ENCODE data around the gene PPP6R3.
A peak's percentile ranks its signal among the peaks of the same experiment; 100 is the strongest.

PPP6R3 gene, protein sequence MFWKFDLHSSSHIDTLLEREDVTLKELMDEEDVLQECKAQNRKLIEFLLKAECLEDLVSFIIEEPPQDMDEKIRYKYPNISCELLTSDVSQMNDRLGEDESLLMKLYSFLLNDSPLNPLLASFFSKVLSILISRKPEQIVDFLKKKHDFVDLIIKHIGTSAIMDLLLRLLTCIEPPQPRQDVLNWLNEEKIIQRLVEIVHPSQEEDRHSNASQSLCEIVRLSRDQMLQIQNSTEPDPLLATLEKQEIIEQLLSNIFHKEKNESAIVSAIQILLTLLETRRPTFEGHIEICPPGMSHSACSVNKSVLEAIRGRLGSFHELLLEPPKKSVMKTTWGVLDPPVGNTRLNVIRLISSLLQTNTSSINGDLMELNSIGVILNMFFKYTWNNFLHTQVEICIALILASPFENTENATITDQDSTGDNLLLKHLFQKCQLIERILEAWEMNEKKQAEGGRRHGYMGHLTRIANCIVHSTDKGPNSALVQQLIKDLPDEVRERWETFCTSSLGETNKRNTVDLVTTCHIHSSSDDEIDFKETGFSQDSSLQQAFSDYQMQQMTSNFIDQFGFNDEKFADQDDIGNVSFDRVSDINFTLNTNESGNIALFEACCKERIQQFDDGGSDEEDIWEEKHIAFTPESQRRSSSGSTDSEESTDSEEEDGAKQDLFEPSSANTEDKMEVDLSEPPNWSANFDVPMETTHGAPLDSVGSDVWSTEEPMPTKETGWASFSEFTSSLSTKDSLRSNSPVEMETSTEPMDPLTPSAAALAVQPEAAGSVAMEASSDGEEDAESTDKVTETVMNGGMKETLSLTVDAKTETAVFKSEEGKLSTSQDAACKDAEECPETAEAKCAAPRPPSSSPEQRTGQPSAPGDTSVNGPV

DNA sequence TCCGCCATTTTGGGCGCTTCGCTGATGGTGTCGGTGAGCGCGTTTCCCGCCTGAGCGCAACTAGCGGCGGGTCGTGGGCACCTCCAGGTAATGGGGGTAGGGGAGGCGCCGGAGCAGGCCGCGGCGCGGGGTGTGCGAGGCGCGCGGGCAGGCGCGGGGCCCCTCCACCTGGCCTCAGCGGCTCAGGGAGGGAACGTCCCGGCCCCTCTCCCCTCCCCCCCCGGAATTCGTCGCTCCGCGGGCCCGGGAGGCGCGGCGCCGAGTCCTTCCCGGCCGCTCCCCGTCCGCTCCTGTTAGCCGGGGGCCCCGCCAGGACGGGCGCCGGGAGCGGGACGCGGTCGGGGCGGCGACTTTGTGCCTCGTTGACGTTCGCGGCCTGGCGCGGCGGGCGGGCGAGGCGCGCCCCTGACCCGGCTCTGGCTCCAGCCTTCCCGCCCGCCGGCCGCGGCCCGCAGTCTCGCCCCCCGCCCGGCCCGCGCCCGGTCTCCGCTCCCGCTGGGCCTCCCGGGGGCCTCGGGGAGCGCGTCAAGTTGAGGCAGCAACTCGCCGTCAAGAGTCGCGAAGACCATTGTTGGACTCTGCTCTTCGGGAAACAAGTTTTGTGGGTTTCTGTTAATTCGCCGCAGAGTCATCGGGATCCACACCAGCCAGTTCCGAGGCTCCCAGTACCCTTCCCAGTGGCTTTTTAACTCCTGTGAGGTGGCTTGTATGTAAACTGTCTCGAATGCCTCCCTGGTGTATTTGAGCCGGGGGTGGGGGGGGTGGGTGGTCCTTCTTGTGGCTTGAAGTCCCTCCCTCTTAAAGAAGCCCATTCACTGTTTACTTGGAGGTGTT is at the start of gene PPP6R3:
TSS of gene PPP6R3 (plus strand) at position 12 of the 834 bp plus-strand sequence. CDS start 76,913 bp downstream, outside the sequence.
- peak within 1 kb of the TSS; percentile 87 for H3K4me3 ChIP-seq
- peak in 1 of 2 experiments; percentile 55 for DNase-seq (ENCODE audit: low spot score in 2 of 2)
- H3K4me1 ChIP-seq, result peaks cover 13% of the 10 kb centered on the region
- H3K27me3 ChIP-seq (ENCODE audit: low read depth), result no peaks in the 10 kb centered on the region
- in situ Hi-C loops (cut with MboI; ENCODE audit: low sequenced_read_pairs), result no loop called here
- peaks cover 4% of the 10 kb centered on the region for H3K36me3 ChIP-seq (replicated peaks)
- no peaks in the 10 kb centered on the region for H3K9me3 ChIP-seq

DNA sequence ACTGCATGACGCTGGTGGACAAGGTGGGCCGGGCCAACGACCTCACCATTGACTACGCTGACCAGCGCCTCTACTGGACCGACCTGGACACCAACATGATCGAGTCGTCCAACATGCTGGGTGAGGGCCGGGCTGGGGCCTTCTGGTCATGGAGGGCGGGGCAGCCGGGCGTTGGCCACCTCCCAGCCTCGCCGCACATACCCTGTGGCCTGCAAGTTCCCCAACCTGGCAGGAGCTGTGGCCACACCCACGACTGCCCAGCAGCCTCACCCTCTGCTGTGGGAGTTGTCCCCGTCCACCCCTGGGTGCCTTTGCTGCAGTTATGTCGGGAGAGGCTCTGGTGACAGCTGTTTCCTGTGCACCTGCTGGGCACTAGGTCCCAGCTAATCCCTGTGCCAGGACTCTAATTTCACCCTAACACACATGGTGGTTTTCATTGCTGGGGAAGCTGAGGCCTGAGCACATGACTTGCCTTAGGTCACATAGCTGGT is 49.0 kb upstream of the PPP6R3 start:
- no peaks in the 10 kb centered on the region for H3K9me3 ChIP-seq
- H3K27me3 ChIP-seq (ENCODE audit: low read depth), result no peaks in the 10 kb centered on the region
- no peaks in the 10 kb centered on the region for H3K4me1 ChIP-seq
- no peak for DNase-seq (ENCODE audit: low spot score in 2 of 2)
- no peak overlapping the region for H3K4me3 ChIP-seq
- in situ Hi-C loops (cut with MboI; ENCODE audit: low sequenced_read_pairs), result no loop called here
- peaks cover 62% of the 10 kb centered on the region for H3K36me3 ChIP-seq (replicated peaks)

DNA sequence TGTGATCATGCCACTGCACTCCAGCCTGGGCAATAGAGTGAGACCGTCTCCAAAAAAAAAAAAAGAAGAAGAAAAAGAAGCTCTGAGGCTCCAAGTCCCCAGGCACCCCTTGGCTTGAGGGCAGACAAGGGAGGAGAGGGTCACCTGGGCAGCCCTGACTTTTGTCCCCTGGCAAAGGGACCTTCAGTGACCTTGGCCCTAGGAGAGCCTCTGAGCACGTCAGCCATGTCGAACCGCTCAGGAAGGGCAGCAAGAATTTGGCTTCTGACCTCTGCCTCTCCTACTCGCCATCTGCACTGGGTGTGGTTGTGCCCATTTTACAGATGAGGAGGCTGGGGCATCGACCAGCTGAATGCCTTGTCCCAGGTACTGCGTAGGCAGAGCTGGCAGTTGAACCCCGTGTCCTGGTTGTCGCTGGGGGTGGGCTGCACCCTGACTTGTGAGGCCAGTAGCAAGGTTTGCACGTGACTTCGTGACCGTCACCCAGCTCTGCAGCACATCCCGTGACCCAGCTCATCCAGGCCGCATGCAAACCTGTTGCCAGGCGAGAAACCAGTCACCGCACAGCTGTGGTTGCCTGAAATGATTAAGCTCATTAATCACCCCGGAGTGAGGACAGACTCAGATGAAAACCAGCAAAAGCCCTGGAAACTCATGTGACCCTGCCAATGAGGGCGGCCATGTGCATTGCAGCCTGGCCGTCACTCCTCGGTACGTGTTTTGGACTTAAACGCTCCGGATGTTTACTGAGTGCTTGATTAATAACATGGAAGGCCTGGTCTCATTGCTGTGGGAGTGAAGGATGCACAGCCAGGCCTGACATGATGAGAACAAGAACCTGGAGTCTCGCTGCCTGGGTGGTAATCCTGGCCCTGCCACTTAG is 47.7 kb upstream of the PPP6R3 start:
- Histone ChIP-seq H3K27me3 (ENCODE audit: low read depth) (no peaks in the 10 kb centered on the region), H3K9me3 (no peaks in the 10 kb centered on the region), H3K4me1 (no peaks in the 10 kb centered on the region), H3K4me3 (no peak overlapping the region), H3K36me3 (replicated peaks) (peaks cover 58% of the 10 kb centered on the region)
- in situ Hi-C loops (cut with MboI; ENCODE audit: low sequenced_read_pairs), result no loop called here
- no peak for DNase-seq (ENCODE audit: low spot score in 2 of 2)

DNA sequence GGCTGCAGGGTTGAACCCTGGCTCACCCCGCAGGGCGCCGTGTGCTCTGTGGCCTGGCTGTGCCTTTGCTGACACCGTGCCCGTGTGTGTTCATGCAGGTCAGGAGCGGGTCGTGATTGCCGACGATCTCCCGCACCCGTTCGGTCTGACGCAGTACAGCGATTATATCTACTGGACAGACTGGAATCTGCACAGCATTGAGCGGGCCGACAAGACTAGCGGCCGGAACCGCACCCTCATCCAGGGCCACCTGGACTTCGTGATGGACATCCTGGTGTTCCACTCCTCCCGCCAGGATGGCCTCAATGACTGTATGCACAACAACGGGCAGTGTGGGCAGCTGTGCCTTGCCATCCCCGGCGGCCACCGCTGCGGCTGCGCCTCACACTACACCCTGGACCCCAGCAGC is 47.0 kb upstream of the PPP6R3 start:
- no peaks in the 10 kb centered on the region for H3K27me3 ChIP-seq (ENCODE audit: low read depth)
- no peak overlapping the region for H3K4me3 ChIP-seq
- DNase-seq (ENCODE audit: low spot score in 2 of 2), result no peak
- H3K4me1 ChIP-seq, result no peaks in the 10 kb centered on the region
- H3K36me3 ChIP-seq (replicated peaks), result peaks cover 54% of the 10 kb centered on the region
- no peaks in the 10 kb centered on the region for H3K9me3 ChIP-seq
- in situ Hi-C loops (cut with MboI; ENCODE audit: low sequenced_read_pairs), result no loop called here

DNA sequence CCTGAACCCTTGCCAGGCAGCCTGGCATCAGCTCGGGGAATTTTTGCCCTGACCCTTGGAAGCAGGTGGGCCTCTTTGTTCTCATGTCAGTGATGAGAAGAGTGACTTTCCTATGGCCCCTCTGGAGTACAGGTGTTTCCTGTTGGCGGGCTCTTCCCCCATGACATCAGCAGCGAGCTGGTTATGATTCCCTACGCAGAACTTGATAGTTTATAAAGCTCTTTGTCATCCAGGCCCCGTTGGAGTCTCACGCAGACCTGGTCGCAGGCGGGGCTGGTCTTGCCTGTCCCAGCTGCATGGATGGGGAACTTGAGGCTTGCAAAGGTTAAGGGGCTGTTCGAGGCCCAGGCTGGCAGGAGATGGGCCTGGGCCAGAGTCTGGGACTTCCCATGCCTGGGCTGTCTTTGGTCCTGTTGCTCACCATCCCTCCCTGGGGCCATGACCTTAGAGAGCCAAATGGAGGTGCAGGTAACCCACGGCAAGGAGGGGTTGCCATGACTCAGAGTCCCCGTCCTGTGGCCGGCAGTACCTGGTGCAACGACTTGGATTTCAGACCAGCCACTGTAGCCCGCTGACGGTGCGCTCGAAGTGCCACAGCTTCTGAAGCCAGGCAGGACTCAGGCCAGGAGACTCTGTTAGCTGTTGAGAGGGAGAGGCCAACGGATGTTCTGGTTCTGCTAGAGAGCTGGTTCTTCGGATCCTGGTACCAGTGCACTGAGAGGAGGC is 45.9 kb upstream of the PPP6R3 start:
- Histone ChIP-seq H3K27me3 (ENCODE audit: low read depth) (no peaks in the 10 kb centered on the region), H3K9me3 (no peaks in the 10 kb centered on the region), H3K36me3 (replicated peaks) (peaks cover 53% of the 10 kb centered on the region), H3K4me1 (no peaks in the 10 kb centered on the region), H3K4me3 (no peak overlapping the region)
- DNase-seq (ENCODE audit: low spot score in 2 of 2), result no peak
- in situ Hi-C loops (cut with MboI; ENCODE audit: low sequenced_read_pairs), result no loop called here

DNA sequence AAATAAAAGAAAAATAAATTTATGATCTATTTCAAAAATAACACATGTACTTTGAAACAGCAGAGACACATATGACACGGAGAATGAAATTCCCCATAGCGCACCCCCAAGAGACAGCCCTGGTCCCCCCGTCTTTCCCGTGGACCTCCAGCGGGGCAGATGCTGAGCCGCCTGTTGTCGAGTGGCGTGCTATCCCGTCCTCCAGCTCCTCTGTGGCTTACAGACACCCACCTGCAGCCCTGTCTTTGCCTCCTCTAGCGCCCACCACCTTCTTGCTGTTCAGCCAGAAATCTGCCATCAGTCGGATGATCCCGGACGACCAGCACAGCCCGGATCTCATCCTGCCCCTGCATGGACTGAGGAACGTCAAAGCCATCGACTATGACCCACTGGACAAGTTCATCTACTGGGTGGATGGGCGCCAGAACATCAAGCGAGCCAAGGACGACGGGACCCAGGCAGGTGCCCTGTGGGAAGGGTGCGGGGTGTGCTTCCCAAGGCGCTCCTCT is 44.4 kb upstream of the PPP6R3 start:
- no peaks in the 10 kb centered on the region for H3K27me3 ChIP-seq (ENCODE audit: low read depth)

DNA sequence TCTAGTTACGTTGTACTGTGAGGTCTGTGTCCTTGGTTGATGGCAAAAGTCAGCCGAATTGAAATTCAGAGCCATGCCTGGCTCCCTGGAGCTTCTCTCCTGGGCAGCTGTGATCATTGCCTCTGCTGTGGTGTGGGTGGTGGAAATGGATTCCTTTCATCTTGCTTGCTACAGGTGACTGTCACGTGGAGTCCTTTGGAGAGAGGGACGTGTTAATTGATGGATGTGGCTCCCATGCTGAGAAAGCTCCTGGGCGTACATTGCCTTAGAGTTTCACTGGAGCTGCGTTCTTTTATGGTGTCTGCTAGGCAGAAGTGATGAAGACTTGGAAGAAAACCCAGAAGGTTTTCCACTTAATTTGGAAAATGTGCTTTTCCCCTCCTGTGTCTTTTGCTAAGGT is 41.9 kb upstream of the PPP6R3 start:
- in situ Hi-C loops (cut with MboI; ENCODE audit: low sequenced_read_pairs), result no loop called here
- Histone ChIP-seq H3K4me3 (no peak overlapping the region), H3K27me3 (ENCODE audit: low read depth) (no peaks in the 10 kb centered on the region), H3K36me3 (replicated peaks) (peaks cover 24% of the 10 kb centered on the region), H3K4me1 (no peaks in the 10 kb centered on the region), H3K9me3 (no peaks in the 10 kb centered on the region)
- DNase-seq (ENCODE audit: low spot score in 2 of 2), result no peak

More for the DNA sequence above, 44.4 kb upstream of the PPP6R3 start:
- no peaks in the 10 kb centered on the region for H3K9me3 ChIP-seq
- H3K36me3 ChIP-seq (replicated peaks), result peaks cover 43% of the 10 kb centered on the region
- no peak overlapping the region for H3K4me3 ChIP-seq
- in situ Hi-C loops (cut with MboI; ENCODE audit: low sequenced_read_pairs), result no loop called here
- no peak for DNase-seq (ENCODE audit: low spot score in 2 of 2)
- no peaks in the 10 kb centered on the region for H3K4me1 ChIP-seq

DNA sequence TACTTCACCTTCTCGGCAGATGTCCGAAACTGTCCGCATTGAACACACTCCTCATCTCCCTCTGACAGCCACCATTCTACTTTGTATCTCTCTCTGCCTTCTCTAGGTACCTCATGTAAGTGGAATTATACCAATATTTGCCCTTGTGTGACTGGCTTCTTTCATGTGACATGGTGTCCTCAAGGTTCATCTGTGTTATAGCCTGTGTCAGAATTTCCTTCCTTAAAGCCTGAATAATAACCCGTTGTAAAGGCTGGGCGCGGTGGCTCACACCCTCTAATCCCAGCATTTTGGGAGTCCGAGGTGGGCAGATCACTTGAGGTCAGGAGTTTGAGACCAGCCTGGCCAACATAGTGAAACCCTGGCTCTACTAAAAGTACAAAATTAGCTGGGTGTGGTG is 40.4 kb upstream of the PPP6R3 start:
- peaks cover 17% of the 10 kb centered on the region for H3K36me3 ChIP-seq (replicated peaks)
- in situ Hi-C loops (cut with MboI; ENCODE audit: low sequenced_read_pairs), result no loop called here

DNA sequence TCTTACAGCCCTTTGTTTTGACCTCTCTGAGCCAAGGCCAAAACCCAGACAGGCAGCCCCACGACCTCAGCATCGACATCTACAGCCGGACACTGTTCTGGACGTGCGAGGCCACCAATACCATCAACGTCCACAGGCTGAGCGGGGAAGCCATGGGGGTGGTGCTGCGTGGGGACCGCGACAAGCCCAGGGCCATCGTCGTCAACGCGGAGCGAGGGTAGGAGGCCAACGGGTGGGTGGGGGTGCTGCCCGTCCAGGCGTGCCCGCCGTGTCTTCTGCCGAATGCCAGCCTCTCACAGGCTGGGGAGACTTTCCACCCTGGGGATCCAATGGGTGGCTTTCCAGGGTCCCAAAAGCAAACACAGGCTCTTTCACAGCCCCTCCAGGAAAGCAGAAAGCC is 37.1 kb upstream of the PPP6R3 start:
- no peaks in the 10 kb centered on the region for H3K4me1 ChIP-seq
- H3K4me3 ChIP-seq, result no peak overlapping the region
- no peaks in the 10 kb centered on the region for H3K9me3 ChIP-seq
- no peaks in the 10 kb centered on the region for H3K27me3 ChIP-seq (ENCODE audit: low read depth)
- in situ Hi-C loops (cut with MboI; ENCODE audit: low sequenced_read_pairs), result no loop called here
- DNase-seq (ENCODE audit: low spot score in 2 of 2), result no peak
- H3K36me3 ChIP-seq (replicated peaks), result peaks cover 32% of the 10 kb centered on the region

More for the DNA sequence above, 40.4 kb upstream of the PPP6R3 start:
- no peak for DNase-seq (ENCODE audit: low spot score in 2 of 2)
- Histone ChIP-seq H3K9me3 (no peaks in the 10 kb centered on the region), H3K4me3 (no peak overlapping the region), H3K4me1 (no peaks in the 10 kb centered on the region), H3K27me3 (ENCODE audit: low read depth) (no peaks in the 10 kb centered on the region)

DNA sequence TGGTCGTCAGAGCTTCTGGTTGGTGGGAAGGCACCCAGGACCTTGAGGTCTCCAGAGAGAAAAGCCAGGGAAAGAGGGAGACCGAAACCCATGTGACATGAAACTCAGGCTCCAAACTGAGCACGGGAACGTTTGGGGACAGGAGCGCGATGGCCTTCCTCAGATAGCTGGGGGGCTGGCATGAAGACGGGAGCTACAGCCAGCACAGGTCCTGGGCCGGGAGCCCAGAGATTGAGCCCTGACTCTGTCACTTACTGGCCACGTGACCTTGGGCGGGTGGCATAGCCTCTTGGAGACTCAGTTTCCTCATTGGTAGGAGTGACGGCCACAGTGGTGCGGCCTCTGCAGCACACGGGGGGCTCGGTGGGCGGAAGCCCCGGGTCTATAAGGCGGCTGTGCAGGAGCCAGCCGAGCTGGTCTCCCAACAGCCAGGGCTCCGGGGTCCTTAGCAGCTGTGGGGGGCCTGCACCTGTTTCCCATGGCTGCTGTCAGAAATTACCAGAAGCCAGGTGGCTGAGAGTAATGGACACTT is 36.4 kb upstream of the PPP6R3 start:
- Histone ChIP-seq H3K4me3 (no peak overlapping the region), H3K4me1 (no peaks in the 10 kb centered on the region), H3K9me3 (peaks cover 2% of the 10 kb centered on the region), H3K36me3 (replicated peaks) (peaks cover 34% of the 10 kb centered on the region), H3K27me3 (ENCODE audit: low read depth) (no peaks in the 10 kb centered on the region)
- in situ Hi-C loops (cut with MboI; ENCODE audit: low sequenced_read_pairs), result no loop called here
- no peak for DNase-seq (ENCODE audit: low spot score in 2 of 2)

DNA sequence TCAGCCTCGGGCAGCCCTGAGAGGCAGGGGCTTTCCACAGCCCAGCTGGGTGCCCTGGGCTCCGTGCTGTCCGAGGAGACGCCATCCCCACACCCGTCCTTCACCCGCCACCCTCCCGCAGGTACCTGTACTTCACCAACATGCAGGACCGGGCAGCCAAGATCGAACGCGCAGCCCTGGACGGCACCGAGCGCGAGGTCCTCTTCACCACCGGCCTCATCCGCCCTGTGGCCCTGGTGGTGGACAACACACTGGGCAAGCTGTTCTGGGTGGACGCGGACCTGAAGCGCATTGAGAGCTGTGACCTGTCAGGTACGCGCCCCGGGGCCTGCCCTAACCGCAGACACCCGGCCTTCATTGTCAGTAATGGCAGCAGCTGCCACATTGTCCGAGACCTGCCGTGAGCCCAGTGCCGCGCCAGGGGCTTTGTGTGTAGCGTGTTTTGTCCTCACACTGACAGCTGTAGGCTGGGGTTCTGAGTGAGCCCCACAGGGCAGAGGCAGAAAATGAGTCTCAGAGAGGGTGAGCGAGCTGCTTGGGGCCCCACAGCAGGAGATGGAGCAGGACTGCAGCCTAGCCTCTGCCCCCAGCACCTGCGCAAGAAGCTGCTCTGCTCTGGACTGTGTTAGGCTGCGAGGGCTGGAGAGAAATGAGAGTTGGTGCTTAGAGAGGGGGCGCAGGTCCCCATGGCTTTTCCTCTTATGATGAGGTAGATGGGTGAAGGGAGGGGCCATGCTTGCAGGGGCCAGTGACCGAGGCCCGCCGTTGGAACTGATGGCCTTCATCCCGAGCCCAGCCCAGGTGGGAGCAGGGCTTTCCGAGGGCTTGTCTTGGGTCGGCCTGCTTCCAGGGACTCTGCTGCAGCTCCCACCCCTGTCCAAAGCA is 35.3 kb upstream of the PPP6R3 start:
- no peaks in the 10 kb centered on the region for H3K27me3 ChIP-seq (ENCODE audit: low read depth)
- no peak for DNase-seq (ENCODE audit: low spot score in 2 of 2)
- in situ Hi-C loops (cut with MboI; ENCODE audit: low sequenced_read_pairs), result no loop called here
- H3K4me1 ChIP-seq, result no peaks in the 10 kb centered on the region
- no peak overlapping the region for H3K4me3 ChIP-seq
- peaks cover 9% of the 10 kb centered on the region for H3K9me3 ChIP-seq
- peaks cover 41% of the 10 kb centered on the region for H3K36me3 ChIP-seq (replicated peaks)
